Esophagus muscularis mucosa (tissue), 3 donors: ENCODE measurements around the gene UBE2L3.

Experiments used
- POLR2AphosphoS5 ChIP-seq, 2 donors: sonication (generic); formaldehyde crosslinking; IDR thresholded peaks; one replicate each; pipeline ENCODE4 v1.6.1; 2017; ENCODE audit warnings: antibody characterized with exemption in 2 of 2
- TF ChIP-seq, protein P1 (sequence below), 3 experiments: fragments of 200-600 bp in 2 of 3; fragments of 450-650 bp in 1 of 3; sonication (generic) in 2 of 3; IDR thresholded peaks; one replicate each; pipeline ENCODE4 v1.5.1; 2017 to 2019; ENCODE audit warnings: antibody characterized with exemption in 3 of 3, mild to moderate bottlenecking in 2 of 3, moderate library complexity in 1 of 3

DNA sequence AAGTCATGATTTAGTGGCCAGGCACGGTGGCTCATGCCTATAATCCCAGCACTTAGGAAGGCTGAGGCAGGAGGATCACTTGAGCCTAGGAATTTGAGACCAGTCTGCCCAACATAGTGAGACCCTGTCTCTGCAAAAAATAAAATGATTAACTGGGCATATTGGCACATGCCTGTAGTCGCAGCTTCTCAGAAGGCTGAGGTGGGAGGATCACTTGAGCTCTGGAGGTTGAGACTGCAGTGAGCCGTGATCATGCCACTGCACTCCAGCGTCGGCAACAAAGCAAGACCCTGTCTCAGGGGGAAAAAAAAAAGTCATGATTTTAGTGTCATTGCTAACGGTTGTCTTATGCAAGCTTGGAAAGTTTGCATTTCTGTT, 11.9 kb downstream of the UBE2L3 start:
- TF ChIP-seq POLR2AphosphoS5 (IDR thresholded peaks at IDR 0.05) = no peak
- TF ChIP-seq, protein P1, sequence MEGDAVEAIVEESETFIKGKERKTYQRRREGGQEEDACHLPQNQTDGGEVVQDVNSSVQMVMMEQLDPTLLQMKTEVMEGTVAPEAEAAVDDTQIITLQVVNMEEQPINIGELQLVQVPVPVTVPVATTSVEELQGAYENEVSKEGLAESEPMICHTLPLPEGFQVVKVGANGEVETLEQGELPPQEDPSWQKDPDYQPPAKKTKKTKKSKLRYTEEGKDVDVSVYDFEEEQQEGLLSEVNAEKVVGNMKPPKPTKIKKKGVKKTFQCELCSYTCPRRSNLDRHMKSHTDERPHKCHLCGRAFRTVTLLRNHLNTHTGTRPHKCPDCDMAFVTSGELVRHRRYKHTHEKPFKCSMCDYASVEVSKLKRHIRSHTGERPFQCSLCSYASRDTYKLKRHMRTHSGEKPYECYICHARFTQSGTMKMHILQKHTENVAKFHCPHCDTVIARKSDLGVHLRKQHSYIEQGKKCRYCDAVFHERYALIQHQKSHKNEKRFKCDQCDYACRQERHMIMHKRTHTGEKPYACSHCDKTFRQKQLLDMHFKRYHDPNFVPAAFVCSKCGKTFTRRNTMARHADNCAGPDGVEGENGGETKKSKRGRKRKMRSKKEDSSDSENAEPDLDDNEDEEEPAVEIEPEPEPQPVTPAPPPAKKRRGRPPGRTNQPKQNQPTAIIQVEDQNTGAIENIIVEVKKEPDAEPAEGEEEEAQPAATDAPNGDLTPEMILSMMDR (IDR thresholded peaks at IDR 0.05) = no peak
